DMS53 treated with DMSO at 0.1 percent for 48 hours (cell line): ENCODE results near the gene GLOD5.

Experiments
- DNase-seq: peaks from one replicate; lab custom pipeline; 2025; ENCODE audit not compliant: unreplicated experiment; lab: John Stamatoyannopoulos, UW

The GLOD5 gene

GRCh38 chrX:48753708-48754228, 7.8 kb upstream of the GLOD5 start:
- no peak for DNase-seq

- DNase-seq: no peak
These were observed 7.3 kb upstream of the GLOD5 start for GRCh38 chrX:48754238-48754637.

- DNase-seq: no peak
These were observed 7.7 kb downstream of the GLOD5 start for GRCh38 chrX:48769230-48769629.

GRCh38 chrX:48770296-48770695, 8.7 kb downstream of the GLOD5 start:
- no peak for DNase-seq

- no peak for DNase-seq
These were observed 11.1 kb downstream of the GLOD5 start for GRCh38 chrX:48772602-48773001.

- DNase-seq: no peak
These were observed 15.4 kb downstream of the GLOD5 start for GRCh38 chrX:48776818-48777439.

GRCh38 chrX:48779399-48779798, 17.9 kb downstream of the GLOD5 start:
- no peak for DNase-seq

- DNase-seq: no peak
These were observed 20.2 kb downstream of the GLOD5 start for GRCh38 chrX:48781705-48782104.

GRCh38 chrX:48782216-48782615, 20.7 kb downstream of the GLOD5 start:
- no peak for DNase-seq

- no peak for DNase-seq
These were observed 21.2 kb downstream of the GLOD5 start for GRCh38 chrX:48782795-48783194.

GRCh38 chrX:48784726-48785125, 23.2 kb downstream of the GLOD5 start:
- DNase-seq: no peak

GRCh38 chrX:48785186-48785539, 23.6 kb downstream of the GLOD5 start:
- no peak for DNase-seq

GRCh38 chrX:48785540-48786214, 24.1 kb downstream of the GLOD5 start:
- no peak for DNase-seq

GRCh38 chrX:48786341-48786800, 24.8 kb downstream of the GLOD5 start, which contains the start of gene GATA1:
Gene GATA1, plus strand, starts transcription at chrX:48786590. Its CDS starts 4,520 bp downstream, at chrX:48791110.
- no peak for DNase-seq

- DNase-seq: no peak
These were observed 25.4 kb downstream of the GLOD5 start for GRCh38 chrX:48786825-48787504.

- DNase-seq: no peak
These were observed 26.2 kb downstream of the GLOD5 start for GRCh38 chrX:48787505-48788443.

- DNase-seq: no peak
These were observed 28.0 kb downstream of the GLOD5 start for GRCh38 chrX:48789366-48790220.

- DNase-seq: no peak
These were observed 28.9 kb downstream of the GLOD5 start for GRCh38 chrX:48790477-48790876.

- DNase-seq: no peak
These were observed 29.7 kb downstream of the GLOD5 start for GRCh38 chrX:48791063-48791820.
